H9 (cell line): ENCODE data around the gene GAS6. TPM values are rescaled to one million over a fixed set of nuclear protein-coding genes. Genes with fewer than 3 reads are reported as not detected.
A peak's percentile ranks its signal among the peaks of the same experiment; 100 is the strongest.

Experiments used
- DNase-seq: peaks from one replicate; pipeline ENCODE4 v3.0.0-alpha.2; 2017
- H2AFZ ChIP-seq: one replicate; pipeline ENCODE4 v1.6.1; 2013; ENCODE audit warnings: mild to moderate bottlenecking, low read length, control low read depth, moderate library complexity
- H2AK5ac ChIP-seq: 2 replicates; pipeline ENCODE4 v1.6.1; 2013; ENCODE audit warnings: low read length, control low read depth, mixed read lengths; ENCODE audit not compliant: insufficient read length
- H2BK120ac ChIP-seq: one replicate; pipeline ENCODE4 v1.6.1; 2013; ENCODE audit warnings: low read depth, mild to moderate bottlenecking, low read length, control low read depth, inconsistent platforms; ENCODE audit not compliant: poor library complexity, severe bottlenecking
- H2BK12ac ChIP-seq: 2 replicates; pipeline ENCODE4 v1.6.1; 2013; ENCODE audit warnings: low read length, control low read depth, mixed read lengths, low read depth; ENCODE audit not compliant: insufficient read length
- H2BK15ac ChIP-seq: 2 replicates; pipeline ENCODE4 v1.6.1; 2013; ENCODE audit warnings: low read depth, low read length, control low read depth
- H2BK20ac ChIP-seq: one replicate; pipeline ENCODE4 v1.6.1; 2013; ENCODE audit warnings: low read depth, mild to moderate bottlenecking, low read length, control low read depth, inconsistent platforms; ENCODE audit not compliant: poor library complexity, severe bottlenecking
- H2BK5ac ChIP-seq: 2 replicates; pipeline ENCODE4 v1.6.1; 2013; ENCODE audit warnings: low read length, control low read depth, mixed read lengths; ENCODE audit not compliant: insufficient read length
- H3K14ac ChIP-seq: 2 replicates; pipeline ENCODE4 v1.6.1; 2013; ENCODE audit warnings: low read length, control low read depth; ENCODE audit not compliant: insufficient read depth
- H3K18ac ChIP-seq: 2 replicates; pipeline ENCODE4 v1.6.1; 2013; ENCODE audit warnings: low read depth, mild to moderate bottlenecking, mixed read lengths, low read length, control low read depth; ENCODE audit not compliant: insufficient read length
- H3K23ac ChIP-seq: 2 replicates; pipeline ENCODE4 v1.6.1; 2013; ENCODE audit warnings: low read length, control low read depth, mixed read lengths, low read depth; ENCODE audit not compliant: insufficient read length
- H3K23me2 ChIP-seq: 2 replicates; pipeline ENCODE4 v1.6.1; 2013; ENCODE audit warnings: low read depth, mild to moderate bottlenecking, mixed read lengths, low read length, control low read depth; ENCODE audit not compliant: insufficient read length, poor library complexity, severe bottlenecking
- H3K27ac ChIP-seq: 2 replicates; pipeline ENCODE4 v1.5.1; 2013; ENCODE audit warnings: low read length, control low read depth, mixed read lengths, low read depth; ENCODE audit not compliant: insufficient read length
- H3K27me3 ChIP-seq: 2 replicates; pipeline ENCODE4 v1.6.1; 2013; ENCODE audit warnings: low read length, control low read depth, inconsistent platforms; ENCODE audit not compliant: insufficient read depth
- H3K4ac ChIP-seq: 2 replicates; pipeline ENCODE4 v1.6.1; 2013; ENCODE audit warnings: low read depth, mild to moderate bottlenecking, control low read depth, inconsistent platforms, low read length, moderate library complexity
- H3K4me1 ChIP-seq: 2 replicates; pipeline ENCODE4 v1.6.1; 2013; ENCODE audit warnings: low read length, control low read depth, inconsistent platforms; ENCODE audit not compliant: insufficient read depth
- H3K4me2 ChIP-seq: 2 replicates; pipeline ENCODE4 v1.6.1; 2013; ENCODE audit warnings: low read length, control low read depth, mixed read lengths; ENCODE audit not compliant: insufficient read length, insufficient read depth
- H3K56ac ChIP-seq: 2 replicates; pipeline ENCODE4 v1.6.1; 2013; ENCODE audit warnings: low read depth, mild to moderate bottlenecking, mixed read lengths, low read length, control low read depth; ENCODE audit not compliant: insufficient read length
- H3K79me1 ChIP-seq: 2 replicates; pipeline ENCODE4 v1.6.1; 2013; ENCODE audit warnings: low read depth, mild to moderate bottlenecking, moderate library complexity, low read length, control low read depth, inconsistent platforms; ENCODE audit not compliant: insufficient read depth, poor library complexity, severe bottlenecking
- H3K79me2 ChIP-seq: 2 replicates; pipeline ENCODE4 v1.6.1; 2013; ENCODE audit warnings: low read length, control low read depth, inconsistent platforms; ENCODE audit not compliant: insufficient read depth
- H3K9ac ChIP-seq: 2 replicates; pipeline ENCODE4 v1.6.1; 2013; ENCODE audit warnings: low read length, control low read depth, mixed read lengths; ENCODE audit not compliant: insufficient read length; ENCODE audit errors: extremely low read depth
- H3K9me3 ChIP-seq: one replicate; pipeline ENCODE4 v1.6.1; 2013; ENCODE audit warnings: low read depth, low read length, inconsistent platforms; ENCODE audit not compliant: control insufficient read depth
- H3T11ph ChIP-seq: one replicate; pipeline ENCODE4 v1.6.1; 2013; ENCODE audit warnings: mild to moderate bottlenecking, low read length, control low read depth, inconsistent platforms
- H4K20me1 ChIP-seq: one replicate; pipeline ENCODE4 v1.6.1; 2013; ENCODE audit not compliant: control insufficient read depth, insufficient read length, insufficient read depth
- H4K5ac ChIP-seq: 2 replicates; pipeline ENCODE4 v1.6.1; 2013; ENCODE audit warnings: low read depth, mild to moderate bottlenecking, mixed read lengths, low read length, control low read depth; ENCODE audit not compliant: insufficient read length
- H4K8ac ChIP-seq: replicated peaks from 2 replicates; pipeline ENCODE4 v1.6.1; 2013; ENCODE audit warnings: low read length, control low read depth, mixed read lengths, low read depth; ENCODE audit not compliant: insufficient read length
- H4K91ac ChIP-seq: 2 replicates; pipeline ENCODE4 v1.6.1; 2013; ENCODE audit warnings: low read depth, mild to moderate bottlenecking, moderate library complexity, mixed read lengths, low read length, control low read depth; ENCODE audit not compliant: insufficient read length
- H3K27ac Mint-ChIP-seq, 3 experiments: 2 replicates in 2 of 3; 3 replicates in 1 of 3; pipeline ENCODE4 v1.8.0; 2020 to 2021; ENCODE audit warnings: mixed read lengths in 3 of 3, mild to moderate bottlenecking in 1 of 3, moderate library complexity in 1 of 3
- H3K27me3 Mint-ChIP-seq: 2 replicates; pipeline ENCODE4 v1.8.0; 2021; ENCODE audit warnings: low read depth, mild to moderate bottlenecking, moderate library complexity, mixed read lengths
- H3K36me3 Mint-ChIP-seq, 3 experiments: 2 replicates in 2 of 3; 3 replicates in 1 of 3; pipeline ENCODE4 v1.8.0; 2020 to 2021; ENCODE audit warnings: low read depth in 3 of 3, mixed read lengths in 3 of 3; ENCODE audit not compliant: insufficient read depth in 1 of 3
- H3K4me1 Mint-ChIP-seq, 2 experiments: 2 replicates each; pipeline ENCODE4 v1.8.0; 2020; ENCODE audit warnings: mixed read lengths in 2 of 2
- H3K4me3 Mint-ChIP-seq, 2 experiments: 2 replicates in 1 of 2; 3 replicates in 1 of 2; pipeline ENCODE4 v1.8.0; 2020 to 2021; ENCODE audit warnings: mild to moderate bottlenecking in 2 of 2, mixed read lengths in 2 of 2, moderate library complexity in 1 of 2
- H3K9me3 Mint-ChIP-seq, 2 experiments: 2 replicates in 1 of 2; 3 replicates in 1 of 2; pipeline ENCODE4 v1.8.0; 2020; ENCODE audit warnings: mild to moderate bottlenecking in 2 of 2, mixed read lengths in 2 of 2, moderate library complexity in 1 of 2
- CTCF ChIP-seq: fragments of 200-600 bp; sonication (generic); conservative IDR thresholded peaks from 3 replicates; pipeline ENCODE4 v1.8.0; 2021; ENCODE audit warnings: antibody characterized with exemption, mild to moderate bottlenecking
- WGBS: extraction: QIAGEN DNeasy Blood & Tissue Kit; methylation state at CpG from one replicate; pipeline ENCODE4 v1.1.7; 2013; ENCODE audit warnings: missing lambda C conversion rate, low lambda C conversion rate, mixed read lengths; ENCODE audit not compliant: insufficient read length; ENCODE audit errors: extremely low coverage; 5-methylcytosine and 5-hydroxymethylcytosine counted together
- total RNA-seq: library from RNA; stranded (reverse); gene quantifications from 2 replicates; pipeline ENCODE4 v1.2.1, GENCODE V29; 2021

The GAS6 gene
- total RNA-seq, 1 experiment from 2014 or later, result 20.5 TPM

GRCh38 chr13:113862931-113863523 lies 849 bp downstream of the GAS6 start:
- Mint-ChIP-seq H3K27ac (no peak overlapping the region), H3K36me3 (peaks cover 0 to 16% (median 10%) of the 10 kb centered on the region in 3 experiments; a peak in 4 of 7 replicates), H3K27me3 (peaks cover 42% of the 10 kb centered on the region), H3K4me3 (peak overlapping the region; percentile 61 to 77), H3K9me3 (peaks cover 0 to 8% of the 10 kb centered on the region in 2 experiments; a peak in 2 of 5 replicates), H3K4me1 (peaks cover 46 to 57% of the 10 kb centered on the region in 2 experiments)
- Histone ChIP-seq H2BK12ac (no peak overlapping the region), H2BK5ac (no peak overlapping the region), H3K4me1 (peaks cover 14% of the 10 kb centered on the region; the same call in 1 of the 2 replicates), H2BK15ac (no peak overlapping the region), H2BK120ac (no peak overlapping the region), H3K23me2 (peaks cover 7% of the 10 kb centered on the region), H3K27me3 (peaks cover 4% of the 10 kb centered on the region; the same call in 1 of the 2 replicates), H4K20me1 (peaks cover 2% of the 10 kb centered on the region), H3K4me2 (peak overlapping the region; percentile 43), H4K91ac (no peak overlapping the region), H3T11ph (no peak overlapping the region), H3K79me1 (no peaks in the 10 kb centered on the region), H3K9ac (no peak overlapping the region), H2AK5ac (no peak overlapping the region), H3K79me2 (no peaks in the 10 kb centered on the region; the same call in 1 of the 2 replicates), H4K8ac (no peak overlapping the region), H3K56ac (no peak overlapping the region), H2BK20ac (no peak overlapping the region), H3K4ac (no peak overlapping the region), H3K18ac (no peak overlapping the region), H3K9me3 (no peaks in the 10 kb centered on the region), H4K5ac (no peak overlapping the region), H2AFZ (no peak overlapping the region), H3K23ac (no peak overlapping the region), H3K14ac (peak overlapping the region; percentile 16; the same call in 1 of the 2 replicates), H3K27ac (no peak overlapping the region)
- DNase-seq, result peak; percentile 60
- no CpG with 5 or more reads among the region's 60 CpGs for WGBS
- TF ChIP-seq CTCF, result no peak
